Measurements from ENCODE around the gene HILPDA.
"Not testable (repeated sequence)": the region's sequence is repeated elsewhere in the genome, so short reads cannot be mapped to it uniquely, and the experiment has no call there.

The HILPDA gene

GRCh38 chr7:128462460-128462859 lies 6.8 kb downstream of the HILPDA start:
- no peak for DNase-seq (ENCODE audit: low read depth in 2 of 2, low spot score in 1 of 2)

- DNase-seq (ENCODE audit: low read depth in 2 of 2, low spot score in 1 of 2) = not testable (repeated sequence)
Observed at GRCh38 chr7:128463345-128463744, 7.7 kb downstream of the HILPDA start.

- not testable (repeated sequence) for DNase-seq (ENCODE audit: low read depth in 2 of 2, low spot score in 1 of 2)
Observed at GRCh38 chr7:128463933-128464332, 8.3 kb downstream of the HILPDA start.

GRCh38 chr7:128466871-128467270 lies 11.2 kb downstream of the HILPDA start:
- not testable (repeated sequence) for DNase-seq (ENCODE audit: low read depth in 2 of 2, low spot score in 1 of 2)

- peak; percentile 77 for DNase-seq (ENCODE audit: low read depth in 2 of 2, low spot score in 1 of 2)
Observed at GRCh38 chr7:128476402-128477335, 21.0 kb downstream of the HILPDA start, which contains the start of gene METTL2B. Gene METTL2B, plus strand, starts transcription at chr7:128476748. Its CDS starts 18 bp downstream, at chr7:128476766.

GRCh38 chr7:128477336-128477690 lies 21.6 kb downstream of the HILPDA start:
- not testable (repeated sequence) for DNase-seq (ENCODE audit: low read depth in 2 of 2, low spot score in 1 of 2)

- DNase-seq (ENCODE audit: low read depth in 2 of 2, low spot score in 1 of 2) = not testable (repeated sequence)
Observed at GRCh38 chr7:128479082-128479481, 23.4 kb downstream of the HILPDA start.

- DNase-seq (ENCODE audit: low read depth in 2 of 2, low spot score in 1 of 2) = not testable (repeated sequence)
Observed at GRCh38 chr7:128488134-128488533, 32.5 kb downstream of the HILPDA start.

- no peak for DNase-seq (ENCODE audit: low read depth in 2 of 2, low spot score in 1 of 2)
Observed at GRCh38 chr7:128497405-128497804, 41.7 kb downstream of the HILPDA start.

- not testable (repeated sequence) for DNase-seq (ENCODE audit: low read depth in 2 of 2, low spot score in 1 of 2)
Observed at GRCh38 chr7:128505416-128505815, 49.7 kb downstream of the HILPDA start.

- not testable (repeated sequence) for DNase-seq (ENCODE audit: low read depth in 2 of 2, low spot score in 1 of 2)
Observed at GRCh38 chr7:128506819-128507218, 51.1 kb downstream of the HILPDA start.

GRCh38 chr7:128507321-128507993 lies 51.8 kb downstream of the HILPDA start:
- not testable (repeated sequence) for DNase-seq (ENCODE audit: low read depth in 2 of 2, low spot score in 1 of 2)

Measured in stimulated activated CD8-positive, alpha-beta memory T cell treated with anti-CD3 and anti-CD28 coated beads, Interleukin-4, amount 100 ng/mL, for 4 hours (primary cell).